Coronary artery (tissue), 2 donors: ENCODE measurements around the gene SH3GLB1.

Source experiments
- DNase-seq: peaks from one replicate; pipeline ENCODE4 v3.0.0-alpha.2; 2017; ENCODE audit warnings: low spot score
- H3K27ac ChIP-seq, 2 donors: fragments of 200-600 bp; sonication (generic); one replicate each; pipeline ENCODE4 v1.5.1; 2016 to 2019
- H3K4me3 ChIP-seq: fragments of 200-600 bp; sonication (generic); 2 replicates; pipeline ENCODE4 v1.5.1; 2016; ENCODE audit warnings: mild to moderate bottlenecking, moderate library complexity
- TF ChIP-seq, protein P1 (sequence below): fragments of 200-600 bp; sonication (generic); IDR thresholded peaks from one replicate; pipeline ENCODE4 v1.5.1; 2019; ENCODE audit warnings: antibody characterized with exemption

Gene SH3GLB1

DNA sequence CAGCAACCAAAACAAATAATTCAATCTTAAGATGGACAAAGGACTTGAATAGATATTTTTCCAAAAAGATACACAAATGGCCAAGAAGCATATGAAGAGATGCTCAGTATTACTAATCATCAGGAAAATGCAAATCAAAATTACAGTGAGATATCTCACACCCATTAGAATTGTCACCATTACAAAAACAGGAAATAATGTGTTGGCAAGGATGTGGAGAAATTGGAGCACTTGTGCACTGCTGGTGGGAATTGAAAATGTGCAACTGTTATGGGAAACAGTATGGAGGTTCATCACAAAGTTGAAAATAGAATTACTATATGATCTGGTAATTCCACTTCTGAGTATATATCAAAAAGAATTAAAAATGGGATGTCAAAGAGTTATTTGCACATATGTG, 83.2 kb downstream of the SH3GLB1 start:
- H3K27ac ChIP-seq: peak overlapping the region in 1 of 2 donors; percentile 72
- DNase-seq: no peak
- H3K4me3 ChIP-seq: no peak overlapping the region
- TF ChIP-seq, protein P1, sequence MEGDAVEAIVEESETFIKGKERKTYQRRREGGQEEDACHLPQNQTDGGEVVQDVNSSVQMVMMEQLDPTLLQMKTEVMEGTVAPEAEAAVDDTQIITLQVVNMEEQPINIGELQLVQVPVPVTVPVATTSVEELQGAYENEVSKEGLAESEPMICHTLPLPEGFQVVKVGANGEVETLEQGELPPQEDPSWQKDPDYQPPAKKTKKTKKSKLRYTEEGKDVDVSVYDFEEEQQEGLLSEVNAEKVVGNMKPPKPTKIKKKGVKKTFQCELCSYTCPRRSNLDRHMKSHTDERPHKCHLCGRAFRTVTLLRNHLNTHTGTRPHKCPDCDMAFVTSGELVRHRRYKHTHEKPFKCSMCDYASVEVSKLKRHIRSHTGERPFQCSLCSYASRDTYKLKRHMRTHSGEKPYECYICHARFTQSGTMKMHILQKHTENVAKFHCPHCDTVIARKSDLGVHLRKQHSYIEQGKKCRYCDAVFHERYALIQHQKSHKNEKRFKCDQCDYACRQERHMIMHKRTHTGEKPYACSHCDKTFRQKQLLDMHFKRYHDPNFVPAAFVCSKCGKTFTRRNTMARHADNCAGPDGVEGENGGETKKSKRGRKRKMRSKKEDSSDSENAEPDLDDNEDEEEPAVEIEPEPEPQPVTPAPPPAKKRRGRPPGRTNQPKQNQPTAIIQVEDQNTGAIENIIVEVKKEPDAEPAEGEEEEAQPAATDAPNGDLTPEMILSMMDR: no peak

DNA sequence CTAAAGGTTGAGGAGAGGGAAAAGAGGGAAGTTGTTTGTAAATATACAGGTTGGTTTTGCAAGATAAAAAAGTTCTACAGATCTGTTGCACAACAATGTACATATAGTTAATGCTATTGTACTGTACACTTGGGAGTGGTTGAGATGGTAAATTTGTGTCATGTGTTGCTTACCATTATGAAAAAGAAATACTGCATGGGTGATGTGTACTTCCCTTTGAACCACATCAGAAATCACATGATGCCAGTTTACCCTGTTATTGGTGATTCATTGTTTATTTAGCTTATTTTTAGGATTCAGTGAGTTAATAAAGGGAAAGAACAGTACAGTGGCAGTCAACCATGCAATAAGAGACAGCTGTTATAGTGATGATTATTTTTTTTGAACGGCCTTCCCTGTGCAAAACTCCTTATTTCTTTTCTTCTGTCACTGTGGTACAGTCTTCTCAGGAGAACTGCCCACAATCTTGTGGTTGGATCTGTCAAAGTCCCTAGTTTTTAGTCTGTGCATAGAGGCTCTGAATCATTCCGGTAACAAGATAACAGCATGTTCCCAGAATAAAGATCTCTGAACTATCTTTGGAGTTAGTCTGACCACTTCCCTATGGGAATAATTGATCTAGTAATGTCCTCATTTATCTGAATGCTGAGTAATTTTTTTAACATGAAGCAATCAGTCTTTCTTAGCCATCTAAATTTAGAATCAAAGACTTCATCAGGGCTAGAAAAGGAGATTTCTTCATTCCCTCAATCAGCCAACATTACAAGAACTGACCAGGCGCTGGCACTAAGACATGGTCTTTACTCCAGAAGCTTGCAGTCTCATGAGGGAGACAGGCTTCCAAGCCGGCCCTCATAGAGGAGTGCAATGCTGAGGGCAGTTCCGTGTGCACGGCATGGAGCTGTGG, 84.2 kb downstream of the SH3GLB1 start:
- Histone ChIP-seq H3K27ac (peak overlapping the region; percentile 72 to 80), H3K4me3 (peak overlapping the region; percentile 34)
- DNase-seq: no peak
- TF ChIP-seq, protein P1: no peak

DNA sequence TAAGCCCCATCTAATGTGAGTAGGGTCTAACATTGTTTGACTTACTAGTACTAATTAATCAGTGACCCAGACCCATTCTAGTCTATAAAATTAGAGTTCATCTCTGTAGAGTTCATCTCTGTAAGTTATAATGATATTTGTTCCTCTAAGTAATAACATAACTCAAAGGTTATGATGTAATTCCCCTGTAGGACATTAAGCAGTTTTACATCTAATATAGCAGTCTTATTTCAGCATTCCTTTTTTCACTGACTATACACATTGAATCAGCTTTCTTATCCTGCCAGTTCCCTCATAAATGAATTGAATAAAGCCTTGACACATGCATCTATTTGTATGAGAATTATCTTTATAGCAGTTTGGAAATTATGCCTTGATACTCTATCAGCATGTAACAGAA, 90.9 kb downstream of the SH3GLB1 start:
- Histone ChIP-seq H3K27ac (no peak overlapping the region), H3K4me3 (no peak overlapping the region)
- no peak for DNase-seq
- TF ChIP-seq, protein P1: no peak
